ENCODE measurements around the gene CDH13. TPM values are rescaled to one million over a fixed set of nuclear protein-coding genes. Genes with fewer than 3 reads are reported as not detected.

CDH13 gene
- total and polyA plus RNA-seq, 2 of the 8 experiments (the other 6 are each of a cell fraction or from before 2014, with no cell fraction given), result 2.3 to 2.4 TPM

GRCh38 chr16:82655720-82656490, 29.1 kb downstream of the CDH13 start:
- Histone ChIP-seq H3K27ac (ENCODE audit: low read depth, low read length) (no peak overlapping the region), H2BK120ac (replicated peaks; ENCODE audit: low read depth, low read length) (no peak overlapping the region), H3K14ac (ENCODE audit: insufficient read length) (no peak overlapping the region), H3K4me2 (ENCODE audit: insufficient read depth in 1 of 2, low read depth in 2 of 2, low read length in 2 of 2) (no peak overlapping the region), H3K9me3 (ENCODE audit: insufficient read depth in 2 of 2, low read depth in 1 of 2, low read length in 1 of 2) (no peaks in the 10 kb centered on the region), H3K79me1 (ENCODE audit: low read depth, low read length) (no peaks in the 10 kb centered on the region; the same call in 1 of the 2 replicates), H3K56ac (replicated peaks; ENCODE audit: insufficient read length, low read depth, low read length) (no peak overlapping the region), H4K8ac (ENCODE audit: extremely low read depth, insufficient read depth, low read length) (no peak overlapping the region), H3K4me1 (replicated peaks in 1 of 4; ENCODE audit: control insufficient read depth in 3 of 4, insufficient read depth in 4 of 4, low read length in 3 of 4) (no peaks in the 10 kb centered on the region; a peak in 1 of 7 replicates), H4K20me1 (replicated peaks in 1 of 2; ENCODE audit: control insufficient read depth in 1 of 2, insufficient read depth in 2 of 2, low read length in 2 of 2) (no peaks in the 10 kb centered on the region), H4K91ac (replicated peaks; ENCODE audit: insufficient read length, low read length) (no peak overlapping the region), H2BK15ac (ENCODE audit: low read length) (no peak overlapping the region; the same call in 1 of the 2 replicates), H3K36me3 (ENCODE audit: control insufficient read depth in 2 of 4, insufficient read depth in 4 of 4, low read length in 3 of 4) (no peaks in the 10 kb centered on the region), H3K23me2 (ENCODE audit: low read depth, low read length) (no peaks in the 10 kb centered on the region), H4K5ac (ENCODE audit: insufficient read length, low read depth, low read length) (no peak overlapping the region), H2BK5ac (ENCODE audit: low read depth, low read length) (no peak overlapping the region), H3K79me2 (ENCODE audit: control insufficient read depth in 1 of 2, insufficient read depth in 2 of 2, low read length in 2 of 2) (no peaks in the 10 kb centered on the region), H2AFZ (ENCODE audit: low read length) (no peak overlapping the region), H3K4me3 (ENCODE audit: extremely low read depth in 1 of 4, insufficient read depth in 2 of 4, low read depth in 3 of 4, low read length in 4 of 4) (no peak overlapping the region), H2AK5ac (ENCODE audit: low read depth, low read length) (0 out of 2 replicates have a peak overlapping the region, but pooled peaks have one; percentile 20), H2BK12ac (ENCODE audit: low read depth, low read length) (no peak overlapping the region), H3K18ac (ENCODE audit: extremely low read depth, low read length) (no peak overlapping the region), H2BK20ac (ENCODE audit: low read length) (no peak overlapping the region), H3K23ac (ENCODE audit: insufficient read length) (no peak overlapping the region), H3K27me3 (replicated peaks in 1 of 4; ENCODE audit: control insufficient read depth in 3 of 4, extremely low read depth in 1 of 4, insufficient read depth in 3 of 4, low read length in 3 of 4) (no peaks in the 10 kb centered on the region), H3K9ac (replicated peaks in 1 of 4; ENCODE audit: extremely low read depth in 1 of 4, low read depth in 3 of 4, low read length in 3 of 4) (no peak overlapping the region), H3K4ac (replicated peaks; ENCODE audit: insufficient read length, low read depth, low read length) (no peak overlapping the region)
- DNase-seq (ENCODE audit: low read depth in 1 of 2, low spot score in 2 of 2) (no peak), FAIRE-seq (no peak)
- TF ChIP-seq TAF1 (IDR thresholded peaks at IDR 0.05; ENCODE audit: low read depth, low read length) (no peak), MAFK (IDR thresholded peaks at IDR 0.05; ENCODE audit: low read depth, low read length) (no peak), RXRA (IDR thresholded peaks at IDR 0.05; ENCODE audit: insufficient read depth, low read depth, low read length) (no peak), JUN (IDR thresholded peaks at IDR 0.05; ENCODE audit: low read depth, low read length) (no peak)
- TF ChIP-seq, protein P1, sequence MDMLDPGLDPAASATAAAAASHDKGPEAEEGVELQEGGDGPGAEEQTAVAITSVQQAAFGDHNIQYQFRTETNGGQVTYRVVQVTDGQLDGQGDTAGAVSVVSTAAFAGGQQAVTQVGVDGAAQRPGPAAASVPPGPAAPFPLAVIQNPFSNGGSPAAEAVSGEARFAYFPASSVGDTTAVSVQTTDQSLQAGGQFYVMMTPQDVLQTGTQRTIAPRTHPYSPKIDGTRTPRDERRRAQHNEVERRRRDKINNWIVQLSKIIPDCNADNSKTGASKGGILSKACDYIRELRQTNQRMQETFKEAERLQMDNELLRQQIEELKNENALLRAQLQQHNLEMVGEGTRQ (IDR thresholded peaks at IDR 0.05; ENCODE audit: low read length), result no peak
- ChIA-PET POLR2A (ENCODE audit: partially characterized antibody) (interaction anchor here (0.9 kb wide), 1 partner anchor 12 kb away, joined by 3 read pairs; no protein-coding TSS in a partner anchor), CTCF (ENCODE audit: partially characterized antibody) (interaction anchor here (0.8 to 5.9 kb wide), 5 partner anchors 13 to 100 kb away, joined by 3 to 37 read pairs (median 4); no protein-coding TSS in a partner anchor)
- WGBS, 2 experiments (ENCODE audit: extremely low coverage in 1 of 2, insufficient coverage in 1 of 2, insufficient read length in 1 of 2, insufficient replicate concordance in 2 of 2, low coverage in 1 of 2, low lambda C conversion rate in 2 of 2, missing lambda C conversion rate in 1 of 2), result 88% methylated on average over 5 of the region's 5 CpGs; no CpG with 5 or more reads in 1 of the 2 experiments
